ENCODE results near the gene MYO1F.

DNA sequence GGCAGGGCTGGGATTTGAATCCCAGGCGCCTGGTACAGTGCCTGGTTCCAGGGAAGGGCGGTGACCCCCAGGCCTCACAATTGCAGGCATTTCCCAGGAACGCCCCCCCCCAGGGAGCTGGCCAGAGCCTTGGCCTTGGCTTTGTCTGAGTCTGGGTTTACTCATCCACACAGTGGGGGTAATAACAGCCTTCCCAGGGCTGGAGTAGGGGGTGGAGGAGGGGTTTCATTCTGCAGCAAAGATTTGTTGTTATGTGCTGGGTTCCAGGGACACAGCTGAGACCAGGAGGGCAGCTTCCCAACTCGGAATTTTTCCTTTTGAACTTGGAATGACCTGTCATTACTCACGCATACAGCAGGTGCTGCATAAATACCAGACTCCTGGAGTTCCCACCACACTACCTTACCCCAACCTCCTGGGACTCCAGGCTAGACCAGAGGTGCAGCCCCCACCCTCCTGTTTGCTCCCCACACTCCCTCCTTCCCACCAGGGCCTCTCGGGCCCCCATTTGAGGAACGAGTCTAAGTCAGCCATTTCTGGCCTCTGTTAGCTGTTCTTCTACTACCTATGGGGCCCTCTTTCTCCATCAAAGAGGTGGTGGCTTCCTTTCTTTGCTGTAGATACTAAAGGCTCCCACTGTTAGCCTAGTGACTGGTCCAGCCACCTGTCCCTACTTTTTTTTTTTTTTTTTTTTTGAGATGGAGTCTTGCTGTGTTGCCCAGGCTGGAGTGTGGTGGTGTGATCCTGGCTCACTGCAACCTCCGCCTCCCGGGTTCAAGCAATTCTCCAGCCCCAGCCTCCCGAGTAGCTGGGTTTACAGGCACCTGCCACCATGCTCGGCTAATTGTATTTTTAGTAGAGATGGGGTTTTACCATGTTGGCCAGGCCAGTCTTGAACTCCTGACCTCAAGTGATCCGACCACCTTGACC, 34.9 kb upstream of the MYO1F start:
- TF ChIP-seq, protein P1, sequence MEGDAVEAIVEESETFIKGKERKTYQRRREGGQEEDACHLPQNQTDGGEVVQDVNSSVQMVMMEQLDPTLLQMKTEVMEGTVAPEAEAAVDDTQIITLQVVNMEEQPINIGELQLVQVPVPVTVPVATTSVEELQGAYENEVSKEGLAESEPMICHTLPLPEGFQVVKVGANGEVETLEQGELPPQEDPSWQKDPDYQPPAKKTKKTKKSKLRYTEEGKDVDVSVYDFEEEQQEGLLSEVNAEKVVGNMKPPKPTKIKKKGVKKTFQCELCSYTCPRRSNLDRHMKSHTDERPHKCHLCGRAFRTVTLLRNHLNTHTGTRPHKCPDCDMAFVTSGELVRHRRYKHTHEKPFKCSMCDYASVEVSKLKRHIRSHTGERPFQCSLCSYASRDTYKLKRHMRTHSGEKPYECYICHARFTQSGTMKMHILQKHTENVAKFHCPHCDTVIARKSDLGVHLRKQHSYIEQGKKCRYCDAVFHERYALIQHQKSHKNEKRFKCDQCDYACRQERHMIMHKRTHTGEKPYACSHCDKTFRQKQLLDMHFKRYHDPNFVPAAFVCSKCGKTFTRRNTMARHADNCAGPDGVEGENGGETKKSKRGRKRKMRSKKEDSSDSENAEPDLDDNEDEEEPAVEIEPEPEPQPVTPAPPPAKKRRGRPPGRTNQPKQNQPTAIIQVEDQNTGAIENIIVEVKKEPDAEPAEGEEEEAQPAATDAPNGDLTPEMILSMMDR (IDR thresholded peaks at IDR 0.05) = no peak
- TF ChIP-seq POLR2A (IDR thresholded peaks at IDR 0.05) = no peak
